OCI-LY1 (cell line): Measurements from ENCODE around the gene TACR1.

Source experiments
- EZH2 ChIP-seq: fragments of 200-600 bp; sonication (generic), shearing (Covaris generic); IDR thresholded peaks from 2 replicates; pipeline ENCODE4 v1.8.0; 2017; ENCODE audit warnings: borderline replicate concordance, mixed run types, mild to moderate bottlenecking, antibody characterized with exemption, low read length, moderate library complexity, mixed read lengths
- TF ChIP-seq, protein P1 (sequence below): fragments of 200-600 bp; sonication (generic), shearing (Covaris generic); IDR thresholded peaks from 2 replicates; pipeline ENCODE4 v1.5.1; 2017; ENCODE audit warnings: mild to moderate bottlenecking, antibody characterized with exemption, low read length, moderate library complexity, mixed read lengths

DNA sequence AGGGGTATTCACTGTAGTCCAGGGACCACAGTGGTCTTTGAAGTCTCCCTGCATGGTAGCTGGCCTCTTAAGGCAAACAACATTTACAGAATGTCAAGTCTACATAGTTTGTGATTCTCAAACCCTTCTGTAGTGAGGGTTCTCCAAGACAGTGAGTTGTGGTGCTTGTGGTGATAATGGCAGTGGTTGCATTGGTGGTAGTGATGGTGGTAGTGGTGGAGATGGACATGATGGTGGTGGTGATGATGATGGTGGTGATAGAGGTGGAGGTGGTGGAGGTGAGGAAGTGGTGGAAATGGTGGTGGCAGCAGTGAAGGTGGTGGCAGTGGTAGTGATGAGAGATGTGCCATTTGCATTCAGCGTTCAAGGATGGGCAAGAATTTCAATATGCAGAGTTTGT is 104.9 kb downstream of the TACR1 start:
- TF ChIP-seq, protein P1, sequence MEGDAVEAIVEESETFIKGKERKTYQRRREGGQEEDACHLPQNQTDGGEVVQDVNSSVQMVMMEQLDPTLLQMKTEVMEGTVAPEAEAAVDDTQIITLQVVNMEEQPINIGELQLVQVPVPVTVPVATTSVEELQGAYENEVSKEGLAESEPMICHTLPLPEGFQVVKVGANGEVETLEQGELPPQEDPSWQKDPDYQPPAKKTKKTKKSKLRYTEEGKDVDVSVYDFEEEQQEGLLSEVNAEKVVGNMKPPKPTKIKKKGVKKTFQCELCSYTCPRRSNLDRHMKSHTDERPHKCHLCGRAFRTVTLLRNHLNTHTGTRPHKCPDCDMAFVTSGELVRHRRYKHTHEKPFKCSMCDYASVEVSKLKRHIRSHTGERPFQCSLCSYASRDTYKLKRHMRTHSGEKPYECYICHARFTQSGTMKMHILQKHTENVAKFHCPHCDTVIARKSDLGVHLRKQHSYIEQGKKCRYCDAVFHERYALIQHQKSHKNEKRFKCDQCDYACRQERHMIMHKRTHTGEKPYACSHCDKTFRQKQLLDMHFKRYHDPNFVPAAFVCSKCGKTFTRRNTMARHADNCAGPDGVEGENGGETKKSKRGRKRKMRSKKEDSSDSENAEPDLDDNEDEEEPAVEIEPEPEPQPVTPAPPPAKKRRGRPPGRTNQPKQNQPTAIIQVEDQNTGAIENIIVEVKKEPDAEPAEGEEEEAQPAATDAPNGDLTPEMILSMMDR = no peak
- TF ChIP-seq EZH2 = no peak
